HL-60/S4 (cell line): ENCODE measurements around the gene ATG16L1.
"Not testable (repeated sequence)": the region's sequence is repeated elsewhere in the genome, so short reads cannot be mapped to it uniquely, and the experiment has no call there.

ENCODE experiments used
- in situ Hi-C: fragments of 300-500 bp; cut with MboI; formaldehyde crosslinking; loops from 2 replicates; pipeline ENCODE4 v1.14.3; 2022; ENCODE audit warnings: low sequenced_read_pairs

The ATG16L1 gene

GRCh38 chr2:233326500-233326899 lies 75.0 kb downstream of the ATG16L1 start:
- in situ Hi-C loops: no loop called here

GRCh38 chr2:233328922-233329321 lies 77.4 kb downstream of the ATG16L1 start:
- in situ Hi-C loops: no loop called here

- in situ Hi-C loops: no loop called here
Measured at GRCh38 chr2:233329489-233330135, 78.1 kb downstream of the ATG16L1 start.

GRCh38 chr2:233331536-233331935 lies 80.1 kb downstream of the ATG16L1 start:
- in situ Hi-C loops: no loop called here

- in situ Hi-C loops: no loop called here
Measured at GRCh38 chr2:233332125-233332524, 80.7 kb downstream of the ATG16L1 start.

DNA sequence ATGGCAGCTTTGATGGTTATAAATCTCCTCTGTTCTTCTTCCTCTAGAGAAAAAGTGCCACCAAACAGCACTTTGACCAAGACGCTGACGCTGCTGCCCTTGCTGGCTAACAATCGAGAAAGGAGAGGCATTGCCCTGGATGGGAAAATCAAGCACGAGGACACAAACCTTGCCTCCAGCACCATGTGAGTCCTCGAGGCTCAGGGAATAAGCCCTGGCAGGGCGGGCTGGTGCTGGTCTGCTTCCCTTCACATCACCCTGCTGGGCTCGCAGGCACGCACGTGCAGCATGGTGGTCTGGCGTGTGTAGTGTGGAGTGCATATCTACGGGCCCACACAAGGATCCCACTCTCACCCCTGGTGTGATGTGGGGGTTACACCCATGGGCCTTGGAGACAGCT lies 83.4 kb downstream of the ATG16L1 start:
- in situ Hi-C loops: no loop called here

- in situ Hi-C loops: not testable (repeated sequence)
Measured at GRCh38 chr2:233336091-233336490, 84.6 kb downstream of the ATG16L1 start.

- in situ Hi-C loops: no loop called here
Measured at GRCh38 chr2:233336541-233336940, 85.1 kb downstream of the ATG16L1 start.

- in situ Hi-C loops: no loop called here
Measured at GRCh38 chr2:233338046-233338445, 86.6 kb downstream of the ATG16L1 start.

GRCh38 chr2:233338812-233339368 lies 87.4 kb downstream of the ATG16L1 start:
- in situ Hi-C loops: no loop called here

DNA sequence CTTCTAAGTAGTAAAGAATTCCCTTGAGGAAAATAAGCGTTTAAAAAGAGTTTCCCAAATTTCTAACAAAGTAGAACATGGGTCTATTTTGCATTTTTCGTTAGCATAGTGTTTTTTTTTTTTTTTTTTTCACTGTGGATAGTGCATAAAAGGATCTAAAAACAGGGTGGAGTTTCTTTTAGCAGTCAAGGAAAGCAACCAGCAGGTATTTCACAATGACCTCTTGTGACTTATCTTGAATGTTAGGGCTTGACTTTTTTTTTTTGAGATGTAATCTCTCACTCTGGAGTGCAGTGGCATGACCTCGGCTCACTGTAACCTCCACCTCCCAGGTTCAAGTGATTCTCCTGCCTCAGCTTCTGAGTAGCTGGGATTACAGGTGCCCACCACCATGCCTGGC lies 88.0 kb downstream of the ATG16L1 start:
- in situ Hi-C loops: no loop called here

GRCh38 chr2:233341296-233341695 lies 89.8 kb downstream of the ATG16L1 start:
- in situ Hi-C loops: no loop called here

DNA sequence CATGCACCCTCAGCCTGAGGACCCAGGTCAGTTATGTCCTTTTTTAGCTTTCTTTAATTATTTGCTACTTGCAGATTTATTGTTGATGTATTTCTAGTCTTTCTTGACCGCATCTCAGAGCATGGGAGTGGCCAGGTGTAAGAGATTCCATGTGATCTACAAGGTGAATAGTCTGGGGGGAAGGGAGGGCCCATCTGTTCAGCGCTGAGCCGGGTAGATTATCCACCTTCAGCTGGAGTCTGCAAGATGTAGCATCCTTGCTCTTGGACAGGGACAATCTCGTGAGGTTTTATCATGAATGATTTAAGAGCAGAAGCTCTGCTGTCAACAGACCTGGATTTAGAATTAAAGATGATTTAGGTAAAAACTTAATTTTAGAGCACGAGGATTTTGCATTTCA lies 90.8 kb downstream of the ATG16L1 start:
- in situ Hi-C loops: no loop called here

GRCh38 chr2:233343171-233343705 lies 91.8 kb downstream of the ATG16L1 start:
- in situ Hi-C loops: no loop called here
